HG03135 (cell line): ENCODE measurements around the gene NRXN3.

ENCODE experiments used
- ATAC-seq: cut with Tn5 transposase; IDR thresholded peaks from one replicate; pipeline ENCODE4 v1.9.1; 2021; ENCODE audit warnings: mild to moderate bottlenecking, moderate library complexity; ENCODE audit not compliant: unreplicated experiment

The NRXN3 gene

GRCh38 chr14:79299162-79299561, 1129.0 kb downstream of the NRXN3 start:
- ATAC-seq, result no peak

- ATAC-seq, result no peak
These were observed 1134.1 kb downstream of the NRXN3 start for GRCh38 chr14:79304279-79304678.

GRCh38 chr14:79306546-79306945, 1136.4 kb downstream of the NRXN3 start:
- ATAC-seq, result no peak

- no peak for ATAC-seq
These were observed 1148.2 kb downstream of the NRXN3 start for GRCh38 chr14:79318371-79318770.

GRCh38 chr14:79320561-79320960, 1150.4 kb downstream of the NRXN3 start:
- no peak for ATAC-seq

- ATAC-seq, result no peak
These were observed 1150.9 kb downstream of the NRXN3 start for GRCh38 chr14:79321070-79321469.

- no peak for ATAC-seq
These were observed 1154.9 kb downstream of the NRXN3 start for GRCh38 chr14:79325071-79325470.

- no peak for ATAC-seq
These were observed 1155.4 kb downstream of the NRXN3 start for GRCh38 chr14:79325557-79325956.

GRCh38 chr14:79328863-79329262, 1158.7 kb downstream of the NRXN3 start:
- no peak for ATAC-seq

GRCh38 chr14:79331830-79332229, 1161.7 kb downstream of the NRXN3 start:
- no peak for ATAC-seq

- ATAC-seq, result no peak
These were observed 1162.5 kb downstream of the NRXN3 start for GRCh38 chr14:79332504-79333197.

GRCh38 chr14:79333198-79333546, 1163.0 kb downstream of the NRXN3 start:
- ATAC-seq, result no peak

GRCh38 chr14:79334272-79334671, 1164.1 kb downstream of the NRXN3 start:
- ATAC-seq, result no peak

GRCh38 chr14:79337761-79338160, 1167.6 kb downstream of the NRXN3 start:
- no peak for ATAC-seq

GRCh38 chr14:79342942-79343341, 1172.8 kb downstream of the NRXN3 start:
- no peak for ATAC-seq

- no peak for ATAC-seq
These were observed 1180.8 kb downstream of the NRXN3 start for GRCh38 chr14:79351011-79351410.

GRCh38 chr14:79352076-79352630, 1182.0 kb downstream of the NRXN3 start:
- ATAC-seq, result no peak

- no peak for ATAC-seq
These were observed 1184.2 kb downstream of the NRXN3 start for GRCh38 chr14:79354336-79354735.

- no peak for ATAC-seq
These were observed 1185.9 kb downstream of the NRXN3 start for GRCh38 chr14:79356040-79356439.

GRCh38 chr14:79357307-79357706, 1187.1 kb downstream of the NRXN3 start:
- ATAC-seq, result no peak

GRCh38 chr14:79363291-79363690, 1193.1 kb downstream of the NRXN3 start:
- ATAC-seq, result no peak

GRCh38 chr14:79369359-79370332, 1199.5 kb downstream of the NRXN3 start:
- ATAC-seq, result no peak
